ENCODE results near the gene TTC21A. TPM values are rescaled to one million over a fixed set of nuclear protein-coding genes. Genes with fewer than 3 reads are reported as not detected.

The TTC21A gene
- total and polyA plus RNA-seq, 10 of the 15 experiments (the other 5 are each of a cell fraction or from before 2014, with no cell fraction given), result 0.62 to 3.2 (median 1.2) TPM

GRCh38 chr3:39146611-39147591 lies 39.4 kb downstream of the TTC21A start (continued):
- TF ChIP-seq, protein P1, sequence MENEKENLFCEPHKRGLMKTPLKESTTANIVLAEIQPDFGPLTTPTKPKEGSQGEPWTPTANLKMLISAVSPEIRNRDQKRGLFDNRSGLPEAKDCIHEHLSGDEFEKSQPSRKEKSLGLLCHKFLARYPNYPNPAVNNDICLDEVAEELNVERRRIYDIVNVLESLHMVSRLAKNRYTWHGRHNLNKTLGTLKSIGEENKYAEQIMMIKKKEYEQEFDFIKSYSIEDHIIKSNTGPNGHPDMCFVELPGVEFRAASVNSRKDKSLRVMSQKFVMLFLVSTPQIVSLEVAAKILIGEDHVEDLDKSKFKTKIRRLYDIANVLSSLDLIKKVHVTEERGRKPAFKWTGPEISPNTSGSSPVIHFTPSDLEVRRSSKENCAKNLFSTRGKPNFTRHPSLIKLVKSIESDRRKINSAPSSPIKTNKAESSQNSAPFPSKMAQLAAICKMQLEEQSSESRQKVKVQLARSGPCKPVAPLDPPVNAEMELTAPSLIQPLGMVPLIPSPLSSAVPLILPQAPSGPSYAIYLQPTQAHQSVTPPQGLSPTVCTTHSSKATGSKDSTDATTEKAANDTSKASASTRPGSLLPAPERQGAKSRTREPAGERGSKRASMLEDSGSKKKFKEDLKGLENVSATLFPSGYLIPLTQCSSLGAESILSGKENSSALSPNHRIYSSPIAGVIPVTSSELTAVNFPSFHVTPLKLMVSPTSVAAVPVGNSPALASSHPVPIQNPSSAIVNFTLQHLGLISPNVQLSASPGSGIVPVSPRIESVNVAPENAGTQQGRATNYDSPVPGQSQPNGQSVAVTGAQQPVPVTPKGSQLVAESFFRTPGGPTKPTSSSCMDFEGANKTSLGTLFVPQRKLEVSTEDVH (IDR thresholded peaks at IDR 0.05; ENCODE audit: low read depth, partially characterized antibody), result no peak
- TF ChIP-seq IKZF2 (IDR thresholded peaks at IDR 0.05) (peak in 1 of 2 experiments; percentile 54; a peak in 2 of 4 replicates), GATAD2B (conservative IDR thresholded peaks at IDR 0.05; ENCODE audit: low read depth) (0 out of 2 replicates have a peak, but pooled peaks have one; percentile 33), KAT2A (conservative IDR thresholded peaks at IDR 0.05; ENCODE audit: control insufficient read depth, low read depth, low read length) (no peak), CHD1 (IDR thresholded peaks at IDR 0.05; ENCODE audit: low read depth, low read length) (no peak), PAX8 (IDR thresholded peaks at IDR 0.05) (no peak), CHD2 (IDR thresholded peaks at IDR 0.05; ENCODE audit: borderline replicate concordance, low read depth, low read length) (no peak), SMAD1 (IDR thresholded peaks at IDR 0.05; ENCODE audit: low read depth, partially characterized antibody) (no peak), SMARCA5 (IDR thresholded peaks at IDR 0.05) (no peak), SREBF2 (IDR thresholded peaks at IDR 0.05; ENCODE audit: low read length) (no peak), SUPT20H (IDR thresholded peaks at IDR 0.05; ENCODE audit: borderline replicate concordance, control insufficient read depth, low read depth, low read length) (no peak), MYB (IDR thresholded peaks at IDR 0.05; ENCODE audit: borderline replicate concordance, low read depth, low read length) (no peak), SUZ12 (IDR thresholded peaks at IDR 0.05; ENCODE audit: unreplicated experiment) (no peak), SREBF1 (IDR thresholded peaks at IDR 0.05; ENCODE audit: low read length) (no peak), HDGF (IDR thresholded peaks at IDR 0.05) (peak; percentile 87), TCF12 (IDR thresholded peaks at IDR 0.05; ENCODE audit: low read depth, low read length) (peak; percentile 63), CREM (IDR thresholded peaks at IDR 0.05; ENCODE audit: low read depth) (peak; percentile 54; the same call in 1 of the 2 replicates), E4F1 (IDR thresholded peaks at IDR 0.05; ENCODE audit: borderline replicate concordance, partially characterized antibody) (no peak), PRDM15 (CRISPR knock-in tag; IDR thresholded peaks at IDR 0.05) (no peak), TCF3 (IDR thresholded peaks at IDR 0.05; ENCODE audit: borderline replicate concordance, insufficient read depth, low read depth, low read length) (peak; percentile 85), IRF4 (IDR thresholded peaks at IDR 0.05; ENCODE audit: low read depth, low read length) (0 out of 2 replicates have a peak, but pooled peaks have one; percentile 37)
